GOT3 (cell line): ENCODE measurements around the gene DENND6A.
"Not testable (repeated sequence)": the region's sequence is repeated elsewhere in the genome, so short reads cannot be mapped to it uniquely, and the experiment has no call there.

Source experiments
- DNase-seq: peaks from one replicate; lab custom pipeline; 2025; ENCODE audit warnings: mixed read lengths; lab: John Stamatoyannopoulos, UW

The DENND6A gene

DNA sequence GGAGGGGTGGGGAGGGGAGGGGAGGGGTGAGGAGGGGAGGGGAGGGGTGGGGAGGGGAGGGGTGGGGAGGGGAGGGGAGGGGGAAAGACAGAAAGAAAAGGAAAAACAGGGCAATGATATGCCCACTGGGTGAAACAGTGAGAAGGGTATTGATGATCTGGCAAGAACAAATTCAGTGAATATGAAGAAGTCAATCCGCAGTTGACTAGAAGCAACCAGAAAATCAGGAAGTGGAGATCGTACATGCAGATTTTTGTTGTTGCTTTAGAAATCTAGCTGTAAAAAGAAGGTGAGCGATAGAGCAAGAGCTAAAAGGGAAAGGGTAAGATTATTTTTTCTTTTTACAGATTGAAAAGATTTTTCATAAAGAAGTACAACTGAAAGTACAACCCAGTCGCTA is 48.1 kb downstream of the DENND6A start:
- DNase-seq, result no peak

DNA sequence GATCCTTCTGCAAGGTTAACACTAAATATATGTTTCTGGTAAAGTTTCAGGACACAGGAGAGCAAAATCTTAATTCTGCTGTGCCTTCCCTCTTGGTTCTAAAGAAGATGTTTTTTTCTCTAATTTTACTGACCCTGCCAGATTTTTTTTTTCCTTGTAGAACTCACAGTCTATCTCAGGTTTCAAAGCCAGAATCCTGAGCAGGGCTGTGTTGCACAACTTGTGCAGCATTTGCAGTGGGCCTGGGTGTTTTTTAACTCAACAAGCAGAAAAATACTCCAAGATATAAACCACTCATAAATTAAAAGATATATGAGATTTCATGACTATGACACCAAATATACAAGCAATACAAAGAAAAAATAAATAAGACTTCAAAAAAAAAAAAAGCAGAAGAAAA is 55.5 kb downstream of the DENND6A start:
- no peak for DNase-seq

DNA sequence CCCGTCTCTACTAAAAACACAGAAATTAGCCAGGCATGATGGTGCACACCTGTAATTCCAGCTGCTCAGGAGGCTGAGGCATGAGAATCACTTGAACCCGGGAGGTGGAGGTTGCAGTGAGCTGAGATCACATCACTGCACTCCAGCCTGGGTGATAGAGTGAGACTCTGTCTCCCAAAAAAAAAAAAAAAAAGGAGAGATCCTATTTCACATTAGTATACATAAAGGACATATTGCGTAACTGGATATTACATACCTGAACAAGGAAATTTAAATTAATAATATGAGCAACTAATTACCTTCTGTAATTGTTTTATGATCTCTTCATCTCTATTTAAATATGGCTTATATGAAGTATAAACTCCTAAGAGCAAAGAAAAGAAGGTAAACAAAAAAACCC is 58.6 kb downstream of the DENND6A start:
- DNase-seq, result not testable (repeated sequence)

DNA sequence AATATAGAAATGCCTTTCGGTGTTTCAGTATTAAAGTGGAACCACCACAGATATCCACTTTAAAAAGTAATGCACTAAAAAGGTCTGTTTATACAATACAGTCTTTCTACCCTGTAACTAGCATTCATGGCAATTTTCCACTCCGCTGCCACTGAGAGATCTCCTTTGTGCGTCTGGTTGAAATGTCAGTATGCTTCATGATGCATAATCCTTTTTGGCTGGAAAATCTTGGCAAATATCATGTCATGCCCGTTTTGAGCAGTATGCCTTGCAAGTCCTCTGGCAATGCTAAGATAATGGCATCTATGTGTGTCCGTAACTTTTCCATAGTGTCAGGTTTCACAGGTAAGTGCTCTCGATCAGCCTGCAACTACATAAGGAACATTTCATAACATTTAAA is 64.9 kb downstream of the DENND6A start:
- DNase-seq, result no peak

DNA sequence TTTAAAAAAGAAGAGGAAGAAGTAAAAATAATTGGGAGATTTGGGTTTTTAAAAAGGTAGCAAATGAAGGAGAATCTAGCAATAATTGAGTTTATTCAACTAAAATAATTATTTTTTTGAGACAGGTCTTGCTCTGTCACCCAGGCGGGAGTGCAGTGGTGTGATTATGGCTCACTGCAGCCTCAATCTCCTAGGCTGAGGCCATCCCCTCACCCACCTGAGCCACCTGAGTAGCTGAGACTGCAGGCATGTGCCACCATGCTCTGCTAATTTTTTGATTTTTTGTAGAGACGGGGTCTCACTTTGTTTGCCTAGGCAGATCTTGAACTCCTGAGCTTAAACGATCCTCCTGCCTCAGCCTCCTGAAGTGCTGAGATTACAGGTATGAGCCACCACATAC is 68.1 kb downstream of the DENND6A start:
- no peak for DNase-seq

DNA sequence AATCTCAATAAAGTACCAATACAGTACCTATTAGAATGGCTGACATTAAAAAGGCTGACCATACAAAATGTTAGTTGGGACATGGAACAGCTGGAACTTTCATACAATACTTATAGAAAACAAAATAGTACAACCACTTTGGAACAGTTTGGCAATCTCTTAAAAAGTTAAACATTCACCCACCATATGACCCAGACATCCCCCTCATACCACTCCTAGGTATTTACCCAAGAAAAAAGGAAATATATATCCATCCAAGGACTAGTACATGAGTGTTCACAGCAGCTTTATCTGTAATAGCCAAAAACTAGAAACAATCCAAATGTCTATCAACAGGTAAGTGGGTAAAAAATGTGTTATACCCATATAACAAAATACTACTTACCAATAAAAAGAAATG is 70.5 kb downstream of the DENND6A start:
- DNase-seq, result no peak

DNA sequence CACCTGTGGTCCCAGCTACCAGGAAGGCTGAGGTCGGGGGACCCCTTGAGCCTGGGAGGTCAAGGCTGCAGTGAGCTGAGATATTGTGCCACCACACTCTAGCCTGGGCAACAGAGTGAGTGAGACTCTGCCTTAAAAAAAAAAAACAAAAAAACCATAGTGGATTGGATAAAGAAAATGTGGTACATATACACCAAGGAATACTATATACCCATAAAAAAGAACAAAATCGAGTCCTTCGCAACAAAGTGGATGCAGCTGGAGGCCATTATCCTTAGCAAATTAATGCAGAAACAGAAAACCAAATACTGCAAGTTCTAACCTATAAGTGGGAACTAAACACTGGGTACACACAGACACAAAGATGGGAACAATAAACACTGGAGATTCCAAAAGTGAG is 75.1 kb downstream of the DENND6A start:
- no peak for DNase-seq

DNA sequence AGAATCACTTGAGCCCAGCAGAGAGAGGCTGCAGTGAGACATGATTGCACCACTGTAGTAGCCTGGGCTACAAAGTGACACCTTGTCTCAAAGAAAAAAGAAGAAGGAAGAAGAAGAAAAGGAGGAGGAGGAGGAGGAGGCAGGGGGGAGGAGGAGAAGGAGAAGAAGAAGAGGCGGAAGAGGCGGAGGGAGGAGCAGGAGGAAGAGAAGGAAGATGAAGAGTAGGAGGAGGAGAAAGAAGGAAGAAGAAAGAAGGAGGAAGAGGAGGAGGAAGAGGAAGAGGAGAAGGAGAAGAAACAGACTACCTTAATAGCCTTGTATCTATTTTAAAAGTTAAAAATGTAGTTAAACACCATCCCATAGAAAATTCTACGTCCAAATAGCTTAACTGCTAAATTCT is 76.6 kb downstream of the DENND6A start:
- no peak for DNase-seq

DNA sequence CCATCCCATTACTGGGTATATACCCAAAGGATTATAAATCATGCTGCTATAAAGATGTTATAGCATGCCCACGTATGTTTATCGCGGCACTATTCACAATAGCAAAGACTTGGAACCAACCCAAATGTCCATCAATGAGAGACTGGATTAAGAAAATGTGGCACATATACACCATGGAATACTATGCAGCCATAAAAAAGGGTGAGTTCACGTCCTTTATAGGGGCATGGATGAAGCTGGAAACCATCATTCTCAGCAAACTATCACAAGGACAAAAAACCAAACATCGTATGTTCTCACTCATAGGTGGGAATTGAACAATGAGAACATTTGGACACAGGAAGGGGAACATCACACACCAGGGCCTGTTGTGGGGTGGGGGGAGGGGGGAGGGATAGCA is 81.0 kb downstream of the DENND6A start:
- DNase-seq, result not testable (repeated sequence)

DNA sequence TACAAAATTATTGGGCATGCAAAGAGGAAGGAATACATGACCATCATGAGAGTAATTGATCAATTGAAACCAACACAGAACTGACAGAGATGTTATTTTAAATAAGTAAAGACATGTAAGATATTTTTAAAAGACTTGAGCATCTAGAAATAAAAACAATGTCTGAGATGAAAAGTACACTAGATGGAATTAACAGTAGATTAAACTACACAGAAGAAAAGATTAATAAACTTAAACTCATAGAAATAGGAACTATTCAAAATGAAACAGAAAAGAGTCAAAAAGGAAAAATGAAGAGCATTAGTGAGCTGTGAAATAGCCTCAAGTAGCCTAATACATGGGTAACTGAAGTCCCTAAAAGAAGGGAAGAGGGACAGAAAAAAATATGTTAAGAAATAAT is 87.2 kb downstream of the DENND6A start:
- DNase-seq, result no peak

DNA sequence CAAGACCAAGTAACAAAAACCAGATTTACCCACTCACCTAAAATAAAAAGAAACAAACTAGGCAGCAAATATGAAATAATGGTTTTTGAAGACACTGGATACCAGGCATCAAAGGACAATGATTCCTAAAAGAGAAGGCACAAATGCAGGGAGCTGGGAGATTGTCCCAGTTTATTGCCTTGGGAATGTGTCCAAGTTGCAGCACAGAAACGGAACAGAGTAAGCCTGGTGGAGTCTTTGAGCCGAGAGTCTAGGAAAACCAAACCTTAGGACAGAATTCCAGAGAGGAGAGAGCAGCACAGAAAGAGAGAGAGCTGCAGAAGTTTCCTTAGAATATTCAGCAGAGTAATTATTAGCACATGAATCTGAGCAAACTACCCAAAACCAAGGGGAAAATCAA is 87.9 kb downstream of the DENND6A start:
- no peak for DNase-seq

DNA sequence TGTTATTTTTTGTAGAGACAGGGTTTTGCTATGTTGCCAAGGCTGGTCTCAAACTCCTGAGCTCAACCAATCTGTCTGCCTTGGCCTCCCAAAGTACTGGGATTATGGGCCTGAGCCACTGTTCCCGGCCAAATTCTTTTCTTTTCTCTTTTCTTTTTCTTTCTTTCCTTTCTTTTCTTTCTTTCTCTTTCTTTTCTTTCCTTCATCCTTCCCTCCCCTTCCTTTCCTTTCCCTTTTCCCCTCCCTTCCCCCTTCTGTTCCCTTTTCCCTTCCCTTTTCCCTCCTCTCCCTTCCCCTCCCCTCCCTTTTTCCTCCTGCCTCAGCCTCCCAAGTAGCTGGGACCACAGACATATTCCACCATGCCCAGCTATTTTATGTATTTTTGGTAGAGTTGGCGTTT is 92.7 kb downstream of the DENND6A start:
- no peak for DNase-seq

DNA sequence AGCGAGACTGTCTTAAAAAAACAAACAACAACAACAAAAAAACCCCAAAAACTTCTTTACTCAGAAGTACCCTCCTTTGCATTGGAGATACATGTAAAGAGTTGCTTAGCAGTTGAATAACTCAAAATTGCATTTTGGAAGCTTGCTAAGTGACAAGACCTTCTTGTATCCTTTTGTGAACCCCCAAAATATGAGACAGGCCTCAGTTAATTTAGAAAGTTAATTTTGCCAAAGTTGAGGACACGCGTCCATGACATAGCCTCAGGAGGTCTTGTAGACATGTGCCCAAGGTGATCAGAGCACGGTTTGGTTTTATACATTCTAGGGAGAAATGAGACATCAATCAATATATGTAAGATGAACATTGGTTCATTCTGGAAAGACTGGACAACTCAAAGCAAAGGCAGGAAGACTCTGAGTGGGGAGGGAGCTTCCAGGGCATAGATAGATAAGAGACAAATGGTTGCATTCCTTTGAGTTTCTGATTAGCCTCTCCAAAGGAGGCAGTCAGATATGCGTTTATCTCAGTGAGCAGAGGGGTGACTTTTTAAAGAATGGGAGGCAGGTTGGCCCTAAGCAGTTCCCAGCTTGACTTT is 94.0 kb downstream of the DENND6A start:
- DNase-seq, result no peak

DNA sequence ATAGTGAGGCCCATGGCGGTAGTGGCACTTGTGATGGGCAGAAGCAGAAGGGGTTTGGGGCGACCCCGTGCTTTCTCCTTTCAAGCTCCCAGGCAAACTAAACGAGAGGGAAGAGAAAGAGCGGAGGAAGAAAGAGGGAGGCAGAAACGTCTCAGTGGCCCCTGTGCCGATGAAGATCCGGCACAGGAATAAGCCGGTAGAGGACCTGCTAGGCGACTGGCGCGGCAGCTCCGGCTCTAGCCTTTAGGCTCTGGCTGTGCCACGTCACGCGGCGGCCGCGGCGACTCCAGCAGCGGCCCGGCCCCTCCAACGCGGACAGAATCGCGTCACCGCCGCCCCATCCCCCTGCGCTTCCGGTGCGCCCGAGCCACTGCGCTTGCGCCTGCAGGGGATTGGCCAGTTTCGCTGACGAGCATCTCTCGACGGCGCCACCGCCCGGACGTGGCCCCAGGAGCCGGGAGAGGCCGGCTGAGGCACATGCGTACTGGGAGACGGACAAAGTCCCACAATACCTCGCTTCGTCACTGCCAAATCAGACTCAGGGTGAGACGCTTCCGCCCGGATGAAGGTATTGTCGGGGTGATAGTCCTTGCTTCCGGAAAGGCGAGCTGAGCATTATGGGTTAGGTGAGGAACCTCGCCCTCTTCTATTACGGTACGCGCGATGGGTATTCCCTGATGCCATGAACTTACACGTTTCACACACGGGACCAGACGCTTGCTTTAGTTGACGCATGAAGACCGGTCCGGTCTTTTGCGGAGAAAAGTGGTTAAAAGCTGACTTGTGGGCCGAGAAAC is 95.6 kb downstream of the DENND6A start, which contains the start of gene ARF4:
TSS of gene ARF4 (minus strand) at position 218 of the 797 bp plus-strand sequence. CDS start at position 14, 204 bp downstream.
- DNase-seq, result peak; percentile 99

DNA sequence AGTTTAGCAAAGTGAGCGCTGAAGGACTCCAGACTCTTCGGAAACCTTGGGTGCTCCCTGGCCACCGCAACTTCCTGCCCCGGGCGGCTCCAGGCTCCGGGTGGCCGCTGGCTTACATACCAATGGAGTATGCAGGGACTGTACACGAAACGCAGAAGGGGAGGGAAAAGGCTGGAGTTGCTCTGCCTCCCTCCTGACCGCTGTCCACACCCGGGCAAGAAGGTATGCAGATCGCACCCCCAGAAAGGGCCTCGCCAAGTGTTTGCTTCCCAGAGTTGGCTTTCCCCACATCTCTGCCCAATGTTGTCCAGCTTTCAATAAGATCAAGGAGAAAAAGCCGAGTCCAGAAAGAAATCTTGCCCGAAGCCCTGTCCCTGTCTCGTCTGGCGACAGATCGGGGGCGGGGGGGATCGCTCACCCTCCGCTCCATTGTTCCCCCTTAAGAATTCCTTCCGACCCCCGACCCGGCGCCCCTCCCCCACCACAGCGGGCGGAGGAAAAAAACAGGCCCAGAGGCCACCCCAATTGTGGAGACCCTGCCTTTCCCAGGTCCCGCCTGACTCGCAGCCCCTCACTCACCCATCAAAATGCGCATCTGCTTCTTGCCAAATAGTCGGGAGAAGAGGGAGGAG is 96.3 kb downstream of the DENND6A start:
- peak; percentile 57 for DNase-seq

DNA sequence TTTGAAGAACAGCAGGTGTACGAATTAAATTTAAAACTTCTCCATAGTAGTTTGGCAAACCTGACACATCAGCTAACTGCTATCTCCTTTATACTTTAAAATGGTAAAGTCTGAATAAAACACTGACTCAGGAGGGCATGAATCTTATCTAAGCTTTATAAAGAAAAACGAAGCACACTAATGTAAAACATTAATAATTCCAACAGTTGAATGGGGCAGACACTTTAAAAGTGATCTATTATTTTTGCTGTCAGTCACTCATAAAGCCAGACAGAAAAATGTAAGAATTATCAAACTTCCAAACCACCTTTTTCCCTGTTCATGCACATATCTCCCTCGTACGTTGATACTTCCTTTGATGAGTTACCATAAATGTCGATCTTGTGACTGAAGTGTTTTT is 98.3 kb downstream of the DENND6A start:
- no peak for DNase-seq

DNA sequence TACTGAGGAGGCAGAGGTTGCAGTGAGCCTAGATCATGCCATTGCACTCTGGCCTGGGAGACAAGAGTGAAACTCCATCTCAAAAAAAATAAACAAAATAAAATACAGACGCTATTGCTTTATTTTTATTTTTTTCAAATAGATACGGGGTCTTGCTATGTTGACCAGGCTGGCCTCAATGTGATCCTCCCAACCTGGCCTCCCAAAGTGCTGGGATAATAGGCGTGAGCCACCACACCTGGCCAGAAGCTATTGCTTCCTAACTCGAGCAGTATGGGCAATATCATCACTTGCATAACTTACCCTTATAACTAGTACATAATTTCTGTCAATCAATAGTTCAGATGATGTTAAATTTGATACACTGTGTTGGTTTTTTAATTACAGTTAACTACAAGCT is 98.7 kb downstream of the DENND6A start:
- no peak for DNase-seq

DNA sequence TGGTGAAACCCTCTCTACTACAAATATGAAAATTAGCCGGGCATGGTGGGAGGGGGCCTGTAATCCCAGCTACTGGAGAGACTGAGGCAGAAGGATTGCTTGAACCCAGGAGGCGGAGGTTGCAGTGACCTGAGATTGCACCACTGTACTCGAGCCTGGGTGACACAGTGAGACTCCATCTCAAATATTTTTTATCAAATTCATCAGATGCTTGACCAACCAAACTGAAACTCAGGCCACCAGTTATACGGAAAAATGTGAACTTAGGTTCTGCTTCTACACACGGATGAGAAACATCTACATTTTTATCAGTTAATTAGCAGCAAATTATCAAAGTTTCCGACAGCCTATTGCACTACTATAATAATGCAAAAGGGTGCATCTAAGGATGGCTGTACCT is 100.6 kb downstream of the DENND6A start:
- DNase-seq, result no peak

DNA sequence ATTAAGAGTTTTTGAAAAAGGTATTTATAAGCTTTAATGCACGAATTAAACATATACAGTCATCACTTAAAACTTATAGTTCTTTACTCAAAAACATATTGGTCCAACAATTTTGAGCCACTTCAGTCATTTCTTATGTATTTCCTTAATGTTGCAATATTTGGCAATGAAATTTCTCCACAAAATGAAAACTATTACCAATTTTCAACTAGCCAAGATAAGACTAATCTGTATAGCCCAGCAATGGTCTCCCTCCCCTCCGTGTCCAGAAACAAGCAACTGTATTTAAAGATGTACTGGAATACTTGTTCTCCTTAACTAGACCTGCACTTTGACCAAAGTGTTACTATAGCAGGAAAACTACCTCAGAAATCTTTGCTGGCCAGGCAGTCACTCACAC is 105.0 kb downstream of the DENND6A start:
- no peak for DNase-seq

DNA sequence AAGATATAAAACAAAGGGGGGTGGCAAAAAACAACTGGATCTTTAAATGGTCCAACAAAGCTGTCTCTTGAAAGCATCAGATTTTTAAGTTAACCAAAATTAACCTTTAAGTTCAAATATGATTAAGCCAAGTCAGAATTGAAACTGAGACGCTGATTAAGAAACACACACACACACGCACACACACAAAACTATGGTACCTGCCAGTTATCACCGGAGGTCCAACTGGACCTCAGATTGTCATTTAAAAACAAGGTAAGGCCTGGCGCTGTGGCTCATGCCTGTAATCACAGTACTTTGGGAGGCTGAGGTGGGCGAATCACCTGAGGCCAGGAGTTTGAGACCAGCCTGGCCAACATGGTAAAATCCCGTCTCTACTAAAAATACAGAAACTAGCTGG is 106.1 kb downstream of the DENND6A start:
- no peak for DNase-seq

DNA sequence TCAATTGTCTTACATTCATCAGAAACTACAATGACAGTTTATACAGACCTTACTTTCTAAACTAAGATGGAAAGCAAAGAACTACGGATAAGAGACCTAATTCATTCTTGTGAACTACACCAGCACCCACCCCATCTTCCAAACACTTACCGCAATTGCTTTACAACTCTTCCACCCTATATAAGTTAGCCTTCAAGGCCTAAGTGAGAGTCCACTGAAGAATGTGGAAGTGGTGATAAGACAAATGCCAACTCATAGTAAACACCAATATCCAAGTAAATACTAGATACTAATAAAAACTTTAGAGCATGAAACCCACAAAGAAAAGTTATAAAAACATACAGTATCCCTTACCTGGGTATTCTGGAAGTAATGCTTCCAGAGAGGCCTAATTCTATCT is 109.3 kb downstream of the DENND6A start:
- no peak for DNase-seq

DNA sequence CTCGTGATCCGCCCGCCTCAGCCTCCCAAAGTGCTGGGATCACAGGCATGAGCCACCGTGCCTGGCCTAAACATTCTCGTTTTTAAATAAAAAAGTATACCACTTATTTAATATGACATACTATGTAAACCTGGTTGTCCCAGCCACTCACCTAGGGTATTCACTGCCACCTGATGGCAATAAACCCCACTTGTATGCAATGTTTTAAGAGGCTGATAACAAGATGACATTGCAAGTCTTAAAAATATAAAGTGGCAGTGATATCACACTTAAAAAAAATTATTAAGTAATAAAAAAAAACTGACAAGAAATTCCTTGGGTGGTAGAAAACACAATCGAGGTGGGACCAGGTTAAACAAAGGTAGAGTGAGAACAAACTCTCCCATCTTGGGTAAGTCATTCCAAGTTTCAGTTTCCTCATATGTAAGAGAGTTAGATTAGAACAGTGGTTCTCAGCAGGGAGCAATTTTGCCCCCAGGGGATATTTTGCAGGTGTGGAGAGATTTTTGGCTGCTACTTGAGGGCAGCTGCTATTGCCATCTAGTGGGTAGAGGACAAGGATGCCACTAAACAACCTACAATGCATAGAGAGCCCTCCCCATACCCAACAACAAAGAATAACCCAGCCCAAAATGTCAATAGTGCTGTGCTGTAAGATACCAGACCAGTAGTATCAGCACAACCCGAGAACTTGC is 110.3 kb downstream of the DENND6A start:
- no peak for DNase-seq

DNA sequence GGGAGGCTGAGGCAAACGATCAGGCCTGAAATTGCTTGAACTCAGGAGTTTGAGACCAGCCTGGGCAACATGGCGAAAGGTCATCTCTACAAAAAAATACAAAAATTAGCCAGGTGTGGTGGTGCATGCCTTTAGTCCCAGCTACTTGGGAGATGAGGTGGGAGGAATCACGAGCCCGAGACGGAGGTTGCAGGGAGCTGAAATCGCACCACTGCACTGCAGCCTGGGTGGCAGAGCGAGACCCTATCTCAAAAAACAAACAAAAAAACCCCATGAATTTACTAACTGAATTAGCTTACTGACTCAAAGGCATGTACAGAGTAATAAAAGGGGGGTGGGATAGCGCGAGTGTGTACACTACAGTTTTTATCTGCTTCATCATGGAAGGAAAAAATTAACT is 115.1 kb downstream of the DENND6A start:
- DNase-seq, result no peak
